Gastrocnemius medialis (tissue), 4 donors: ENCODE data around the gene MMP25. TPM values are rescaled to one million over a fixed set of nuclear protein-coding genes. Genes with fewer than 3 reads are reported as not detected.
"Not testable (repeated sequence)": the region's sequence is repeated elsewhere in the genome, so short reads cannot be mapped to it uniquely, and the experiment has no call there.

ENCODE experiments used
- ATAC-seq, 2 donors: fragments of 150-250 bp; one replicate each; pipeline ENCODE4 v1.9.1; 2016
- DNase-seq, 2 donors: peaks; one replicate each; pipeline ENCODE4 v3.0.0-alpha.2; 2019
- H3K27ac ChIP-seq, 4 donors: fragments of 200-600 bp; sonication (generic); 1 replicate in 1 of 4; 2 replicates in 3 of 4; pipeline ENCODE4 v1.5.1; 2016 to 2018; ENCODE audit warnings: mild to moderate bottlenecking in 2 of 4, moderate library complexity in 1 of 4
- H3K27me3 ChIP-seq, 3 donors: fragments of 200-600 bp; sonication (generic) in 2 of 3; 1 replicate in 1 of 3; 2 replicates in 2 of 3; pipeline versions ENCODE4 v1.5.1 to v1.6.0; 2016 to 2019; ENCODE audit warnings: mild to moderate bottlenecking in 1 of 3, moderate library complexity in 1 of 3
- H3K36me3 ChIP-seq, 2 donors: fragments of 200-600 bp; sonication (generic) in 1 of 2; one replicate each; pipeline ENCODE4 v1.5.1; 2017 to 2018
- H3K4me1 ChIP-seq, 2 donors: fragments of 200-600 bp; sonication (generic) in 1 of 2; one replicate each; pipeline ENCODE4 v1.5.1; 2016 to 2017; ENCODE audit warnings: mild to moderate bottlenecking in 2 of 2
- H3K4me3 ChIP-seq, 4 donors: fragments of 200-600 bp; sonication (generic) in 3 of 4; 1 replicate in 1 of 4; 2 replicates in 3 of 4; pipeline ENCODE4 v1.5.1; 2016 to 2019; ENCODE audit warnings: mild to moderate bottlenecking in 2 of 4
- H3K9me3 ChIP-seq, 3 donors: fragments of 200-600 bp; sonication (generic) in 2 of 3; 1 replicate in 1 of 3; 2 replicates in 2 of 3; pipeline ENCODE4 v1.5.1; 2016 to 2019
- CTCF ChIP-seq, 5 experiments: fragments of 450-650 bp in 3 of 5; fragments of 200-600 bp in 2 of 5; sonication (generic) in 2 of 5; IDR thresholded peaks in 4 of 5; conservative IDR thresholded peaks in 1 of 5; 1 replicate in 4 of 5; 2 replicates in 1 of 5; pipeline ENCODE4 v1.5.1; 2016 to 2019; ENCODE audit warnings: antibody characterized with exemption in 5 of 5, mild to moderate bottlenecking in 3 of 5, moderate library complexity in 3 of 5
- POLR2A ChIP-seq, 2 donors: fragments of 450-650 bp; IDR thresholded peaks; one replicate each; pipeline ENCODE4 v1.6.1; 2017; ENCODE audit warnings: antibody characterized with exemption in 2 of 2, mild to moderate bottlenecking in 2 of 2, moderate library complexity in 2 of 2
- in situ Hi-C, 4 donors: fragments of 200-750 bp; cut with MboI; loops; one replicate each; pipeline versions ENCODE4 v1.15.0 to v1.8.0; 2017; ENCODE audit warnings: low sequenced_read_pairs in 4 of 4
- intact Hi-C: fragments of 100-400 bp; cut with DNase I; formaldehyde crosslinking; loops from one replicate; pipeline ENCODE4 v1.15.1; 2023; ENCODE audit warnings: low total_unique reads
- total RNA-seq, 4 donors: library from RNA; depleted of rRNA; stranded (reverse); fragments of >200 nt; gene quantifications; one replicate each; pipeline versions ENCODE4 v1.1.0 to v1.2.3, GENCODE V29; 2016

MMP25 gene
- total RNA-seq, 4 donors from 2014 or later = 0.15 to 0.75 (median 0.58) TPM; not detected in 1

- H3K4me1 ChIP-seq = no peaks in the 10 kb centered on the region
- intact Hi-C loops (no loop called here), in situ Hi-C loops (no loop called here)
- H3K27me3 ChIP-seq = no peaks in the 10 kb centered on the region
- H3K9me3 ChIP-seq = no peaks in the 10 kb centered on the region
- no peak for ATAC-seq
- no peaks in the 10 kb centered on the region for H3K36me3 ChIP-seq
- TF ChIP-seq POLR2A (IDR thresholded peaks at IDR 0.05) = no peak
- TF ChIP-seq CTCF (IDR thresholded peaks at IDR 0.05 in 4 of 5, conservative IDR thresholded peaks at IDR 0.05 in 1 of 5) = no peak
- H3K4me3 ChIP-seq = no peak overlapping the region
- H3K27ac ChIP-seq = no peak overlapping the region
- no peak for DNase-seq
Measured at GRCh38 chr16:3076577-3076976, 30.2 kb downstream of the MMP25 start.

GRCh38 chr16:3080024-3080423 lies 33.7 kb downstream of the MMP25 start:
- Histone ChIP-seq H3K4me1 (no peaks in the 10 kb centered on the region), H3K36me3 (no peaks in the 10 kb centered on the region), H3K9me3 (no peaks in the 10 kb centered on the region), H3K4me3 (no peak overlapping the region), H3K27me3 (no peaks in the 10 kb centered on the region), H3K27ac (no peak overlapping the region)
- TF ChIP-seq POLR2A (IDR thresholded peaks at IDR 0.05) (no peak), CTCF (IDR thresholded peaks at IDR 0.05 in 4 of 5, conservative IDR thresholded peaks at IDR 0.05 in 1 of 5) (no peak)
- ATAC-seq = no peak
- intact Hi-C loops = no loop called here
- DNase-seq = no peak
- in situ Hi-C loops = no loop called here

- ATAC-seq, intact Hi-C loops, H3K9me3 ChIP-seq, H3K36me3 ChIP-seq, H3K27ac ChIP-seq, H3K27me3 ChIP-seq, DNase-seq, in situ Hi-C loops, H3K4me3 ChIP-seq, H3K4me1 ChIP-seq: not testable (repeated sequence)
Measured at GRCh38 chr16:3081957-3082356, 35.6 kb downstream of the MMP25 start.

- in situ Hi-C loops, H3K4me3 ChIP-seq, H3K36me3 ChIP-seq, intact Hi-C loops, DNase-seq, H3K27ac ChIP-seq, H3K27me3 ChIP-seq, H3K9me3 ChIP-seq, ATAC-seq, H3K4me1 ChIP-seq: not testable (repeated sequence)
Measured at GRCh38 chr16:3083408-3083807, 37.0 kb downstream of the MMP25 start.

GRCh38 chr16:3084491-3084890 lies 38.1 kb downstream of the MMP25 start:
- no peak for TF ChIP-seq CTCF (IDR thresholded peaks at IDR 0.05 in 4 of 5, conservative IDR thresholded peaks at IDR 0.05 in 1 of 5)
- no peak for TF ChIP-seq POLR2A (IDR thresholded peaks at IDR 0.05)
- Histone ChIP-seq H3K4me3 (no peak overlapping the region), H3K27me3 (no peaks in the 10 kb centered on the region), H3K9me3 (no peaks in the 10 kb centered on the region), H3K36me3 (no peaks in the 10 kb centered on the region), H3K4me1 (peaks cover 0 to 4% of the 10 kb centered on the region in 2 donors), H3K27ac (no peak overlapping the region)
- ATAC-seq = no peak
- in situ Hi-C loops = no loop called here
- intact Hi-C loops = no loop called here
- DNase-seq = no peak

GRCh38 chr16:3084969-3085670 lies 38.8 kb downstream of the MMP25 start:
- in situ Hi-C loops (no loop called here), intact Hi-C loops (no loop called here)
- Histone ChIP-seq H3K9me3 (no peaks in the 10 kb centered on the region), H3K27ac (no peak overlapping the region), H3K4me1 (peaks cover 0 to 4% of the 10 kb centered on the region in 2 donors), H3K27me3 (no peaks in the 10 kb centered on the region), H3K4me3 (no peak overlapping the region), H3K36me3 (no peaks in the 10 kb centered on the region)
- ATAC-seq (no peak), DNase-seq (no peak)
- TF ChIP-seq CTCF (IDR thresholded peaks at IDR 0.05 in 4 of 5, conservative IDR thresholded peaks at IDR 0.05 in 1 of 5) (no peak), POLR2A (IDR thresholded peaks at IDR 0.05) (no peak)
